SK-N-SH (cell line): Measurements from ENCODE around the gene IL13.

Source experiments
- CTCF ChIP-seq: fragments of 200-600 bp; sonication (generic); IDR thresholded peaks from 2 replicates; pipeline ENCODE4 v1.6.1; 2017; ENCODE audit warnings: antibody characterized with exemption, mild to moderate bottlenecking, moderate library complexity
- EZH2phosphoT487 ChIP-seq: fragments of 200-600 bp; sonication (generic); IDR thresholded peaks from 2 replicates; pipeline ENCODE4 v1.6.1; 2017; ENCODE audit warnings: low read depth, mixed run types, mild to moderate bottlenecking, antibody characterized with exemption, moderate library complexity, borderline replicate concordance
- MAX ChIP-seq: IDR thresholded peaks from 2 replicates; pipeline ENCODE4 v1.4.0; 2012; ENCODE audit warnings: low read depth
- RAD21 ChIP-seq: IDR thresholded peaks from 2 replicates; pipeline ENCODE4 v1.6.1; 2012; ENCODE audit warnings: mild to moderate bottlenecking, low read length
- YY1 ChIP-seq: IDR thresholded peaks from 2 replicates; pipeline ENCODE4 v1.4.0; 2012; ENCODE audit warnings: low read depth, mild to moderate bottlenecking

- TF ChIP-seq MAX (no peak), CTCF (no peak), EZH2phosphoT487 (no peak), YY1 (no peak), RAD21 (no peak)
Measured at GRCh38 chr5:132688536-132689339, 30.8 kb downstream of the IL13 start.
